Pancreas (tissue), 10 donors: Measurements from ENCODE around the gene PITPNC1. TPM values are rescaled to one million over a fixed set of nuclear protein-coding genes. Genes with fewer than 3 reads are reported as not detected.
"Not testable (repeated sequence)": the region's sequence is repeated elsewhere in the genome, so short reads cannot be mapped to it uniquely, and the experiment has no call there.

ENCODE experiments used
- ATAC-seq, 4 donors: fragments of 200-7000 bp; cut with Tn5 transposase; one replicate each; pipeline versions ENCODE4 v1.8.0 to v1.9.1; 2020; ENCODE audit warnings: mild to moderate bottlenecking in 4 of 4, moderate library complexity in 4 of 4
- DNase-seq, 6 donors: peaks; one replicate each; pipeline ENCODE4 v3.0.0-alpha.2; 2020
- FAIRE-seq: peaks from 2 replicates; lab custom pipeline; 2012; peaks lifted over from hg19 to GRCh38; lab: Jason Lieb, UNC
- H3K27ac ChIP-seq, 4 donors: fragments of 200-600 bp; sonication (generic); 1 replicate in 3 of 4; 2 replicates in 1 of 4; pipeline versions ENCODE4 v1.5.0 to v1.8.0; 2020
- H3K27me3 ChIP-seq, 4 donors: fragments of 200-600 bp; one replicate each; pipeline ENCODE4 v1.8.0; 2021
- H3K36me3 ChIP-seq, 3 donors: fragments of 200-600 bp; sonication (generic) in 1 of 3; one replicate each; pipeline versions ENCODE4 v1.5.0 to v1.8.0; 2020 to 2021
- H3K4me1 ChIP-seq, 3 donors: fragments of 200-600 bp; one replicate each; pipeline ENCODE4 v1.8.0; 2021
- H3K4me3 ChIP-seq, 4 donors: fragments of 200-600 bp; sonication (generic) in 2 of 4; one replicate each; pipeline versions ENCODE4 v1.5.0 to v1.8.0; 2020 to 2021
- H3K9me3 ChIP-seq, 4 donors: fragments of 200-600 bp; one replicate each; pipeline ENCODE4 v1.8.0; 2021
- CTCF ChIP-seq, 4 donors: fragments of 200-600 bp; sonication (generic) in 3 of 4; IDR thresholded peaks; one replicate each; pipeline versions ENCODE4 v1.5.0 to v1.8.0; 2021; ENCODE audit warnings: antibody characterized with exemption in 4 of 4
- WGBS, 2 donors: extraction: QIAGEN DNeasy Blood & Tissue Kit; methylation state at CpG; one replicate each; pipeline ENCODE4 v1.1.7; 2013; 5-methylcytosine and 5-hydroxymethylcytosine counted together
- intact Hi-C, 3 donors: fragments of 100-400 bp; cut with DNase I; formaldehyde crosslinking; loops; one replicate each; pipeline versions ENCODE4 v1.11.1 to v1.14.2; 2022
- polyA plus RNA-seq, 2 donors: library from polyadenylated mRNA; stranded (reverse); fragments of 200-250 nt; gene quantifications; one replicate each; pipeline ENCODE4 v1.2.3, GENCODE V29; 2013
- total RNA-seq, 6 donors: library from RNA; stranded (reverse); fragmentation: NEBNext Ultra II Directional in 4 of 6; extraction: Animal tissue kit (Norgen Biotek cat#: 25700) in 4 of 6; gene quantifications; one replicate each; pipeline versions ENCODE4 v1.2.1 to v1.2.4, GENCODE V29; 2021 to 2023
- donor health status: healthy with polysubstance abuse.
- donor health status: DM: no; HTN: no; CAD: no; lungs with moderate emphysema.
- donor health status: DM: no; HTN: no; CAD: no.
- donor health status: control.
- donor health status: control.
- donor health status: Bipolar disorder and iron deficiency.
- donor health status: DM: yes; HTN: yes; CAD: no.
- donor health status: DM: no; HTN: no; CAD: no.
- donor health status: DM: no; HTN: no; CAD: no.
- donor health status: DM: yes; HTN: yes; CAD: no.

PITPNC1 gene
- total and polyA plus RNA-seq, 8 donors, result 9.5 to 28.8 (median 24.4) TPM

DNA sequence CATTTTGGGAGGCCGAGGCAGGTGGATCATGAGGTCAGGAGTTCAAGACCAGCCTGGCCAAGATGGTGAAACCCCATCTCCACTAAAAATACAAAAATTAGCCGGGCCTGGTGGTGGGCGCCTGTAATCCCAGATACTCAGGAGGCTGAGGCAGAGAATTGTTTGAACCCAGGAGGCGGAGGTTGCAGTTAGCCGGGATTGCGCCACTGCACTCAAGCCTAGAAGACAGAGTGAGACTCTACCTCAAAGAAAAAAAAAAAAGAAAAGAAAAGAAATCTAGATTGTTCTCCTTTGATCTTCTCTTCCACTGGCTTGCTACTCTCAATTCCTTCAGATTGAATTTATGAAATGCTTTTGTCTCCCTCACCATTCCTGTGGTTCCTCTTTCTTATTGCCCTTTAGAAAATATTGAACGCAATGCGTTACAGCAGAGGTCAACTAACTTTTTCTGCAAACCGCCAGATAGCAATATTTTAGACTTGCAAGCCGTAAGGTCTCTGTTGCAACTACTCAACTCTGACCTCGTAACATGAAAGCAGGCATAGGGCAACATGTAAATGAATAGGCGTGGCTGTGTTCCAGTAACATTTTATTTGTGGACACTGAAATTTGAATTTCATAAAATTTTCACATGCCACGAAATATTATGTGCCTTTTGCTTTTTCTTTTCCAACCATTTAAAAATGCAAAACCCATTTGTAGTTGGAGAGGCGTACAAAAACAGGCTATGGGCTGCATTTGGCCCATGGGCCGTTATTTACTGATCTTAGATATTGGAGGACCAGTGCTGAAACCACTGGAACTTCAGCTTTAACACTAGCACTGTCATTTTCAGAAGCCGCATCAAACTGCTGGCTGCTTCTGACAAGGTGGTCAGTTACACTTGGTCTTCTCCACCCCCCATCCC is 24.8 kb downstream of the PITPNC1 start:
- Histone ChIP-seq H3K4me3 (no peak overlapping the region), H3K4me1 (peaks cover 0 to 8% (median 0%) of the 10 kb centered on the region in 3 donors), H3K27me3 (no peaks in the 10 kb centered on the region), H3K27ac (no peak overlapping the region), H3K36me3 (no peaks in the 10 kb centered on the region), H3K9me3 (no peaks in the 10 kb centered on the region)
- TF ChIP-seq CTCF (IDR thresholded peaks at IDR 0.05), result no peak
- ATAC-seq (peak in 1 of 4 donors; percentile 43), FAIRE-seq (no peak), DNase-seq (no peak)
- intact Hi-C loops, result no loop called here
- WGBS, 2 donors, result 94 to 97% methylated on average over 16 of the region's 16 CpGs

DNA sequence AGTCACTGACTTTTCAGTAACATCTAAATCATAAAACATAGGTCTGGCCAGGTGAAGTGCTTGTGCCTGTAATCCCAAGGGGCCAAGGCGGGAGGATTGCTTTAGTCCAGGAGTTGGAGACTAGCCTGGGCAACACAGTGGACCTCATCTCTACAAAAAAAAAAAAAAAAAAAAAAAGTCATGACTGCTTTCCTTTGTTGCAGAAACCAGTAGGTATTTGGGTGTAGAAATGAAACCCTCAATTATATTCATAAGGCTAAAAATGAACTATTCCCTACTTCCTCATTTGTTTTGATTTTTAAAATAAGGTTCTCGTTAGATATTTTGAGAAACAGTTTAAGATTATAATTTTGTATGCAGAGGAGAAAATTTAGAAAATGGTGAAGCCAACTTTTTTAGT is 26.0 kb downstream of the PITPNC1 start:
- no peaks in the 10 kb centered on the region for H3K9me3 ChIP-seq
- DNase-seq, result no peak
- H3K4me1 ChIP-seq, result peaks cover 0 to 8% (median 0%) of the 10 kb centered on the region in 3 donors
- intact Hi-C loops, result no loop called here
- WGBS, 2 donors, result 91 to 99% methylated on average over 2 of the region's 2 CpGs
- no peak overlapping the region for H3K4me3 ChIP-seq
- H3K27ac ChIP-seq, result no peak overlapping the region
- TF ChIP-seq CTCF (IDR thresholded peaks at IDR 0.05), result no peak
- FAIRE-seq, result no peak
- no peaks in the 10 kb centered on the region for H3K27me3 ChIP-seq
- H3K36me3 ChIP-seq, result no peaks in the 10 kb centered on the region
- no peak for ATAC-seq

DNA sequence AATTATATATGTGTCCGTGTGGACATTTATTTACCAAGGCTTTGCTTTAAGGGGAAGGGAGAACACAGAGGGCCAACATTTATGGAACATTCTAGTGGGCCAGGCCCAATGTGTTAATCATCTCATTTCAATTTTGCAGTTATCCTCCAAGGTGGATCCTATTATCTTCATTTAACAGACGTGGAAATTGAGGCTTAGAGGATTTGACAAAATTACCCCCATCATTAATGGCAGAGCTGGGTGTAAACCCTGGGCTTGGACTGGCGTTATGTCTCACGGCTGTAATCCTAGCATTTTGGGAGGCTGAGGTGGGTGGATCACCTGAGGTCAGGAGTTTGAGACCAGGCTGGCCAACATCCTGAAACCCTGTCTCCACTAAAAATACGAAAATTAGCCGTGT is 26.4 kb downstream of the PITPNC1 start:
- FAIRE-seq (no peak), DNase-seq (no peak), ATAC-seq (no peak)
- Histone ChIP-seq H3K27me3 (no peaks in the 10 kb centered on the region), H3K4me3 (no peak overlapping the region), H3K4me1 (peaks cover 0 to 8% (median 0%) of the 10 kb centered on the region in 3 donors), H3K9me3 (no peaks in the 10 kb centered on the region), H3K27ac (no peak overlapping the region), H3K36me3 (no peaks in the 10 kb centered on the region)
- WGBS, 2 donors, result 91 to 95% methylated on average over 6 of the region's 6 CpGs
- TF ChIP-seq CTCF (IDR thresholded peaks at IDR 0.05), result no peak
- intact Hi-C loops, result no loop called here

DNA sequence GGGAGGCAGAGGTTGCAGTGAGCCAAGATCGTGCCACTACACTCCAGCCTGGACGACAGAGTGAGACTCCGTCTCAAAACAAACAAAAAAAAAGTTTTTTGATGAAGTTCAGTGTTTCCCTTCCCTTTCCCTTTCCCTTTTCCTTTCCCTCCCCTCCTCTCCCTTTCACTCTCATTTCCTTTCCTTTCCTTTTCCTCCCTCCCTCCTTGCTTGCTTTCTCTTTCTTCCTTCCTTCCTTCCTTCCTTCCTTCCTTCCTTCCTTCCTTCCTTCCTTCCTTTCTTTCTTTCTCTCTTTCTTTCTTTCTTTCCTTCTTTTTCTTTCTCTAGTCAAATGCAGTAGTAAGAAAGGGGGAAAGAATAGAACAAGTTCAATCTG is 31.4 kb downstream of the PITPNC1 start:
- H3K9me3 ChIP-seq, H3K27me3 ChIP-seq, DNase-seq, H3K4me1 ChIP-seq, FAIRE-seq, H3K4me3 ChIP-seq, H3K36me3 ChIP-seq, ATAC-seq, intact Hi-C loops, H3K27ac ChIP-seq: not testable (repeated sequence)
- WGBS, 2 donors, result 63 to 74% methylated on average over 3 of the region's 3 CpGs

DNA sequence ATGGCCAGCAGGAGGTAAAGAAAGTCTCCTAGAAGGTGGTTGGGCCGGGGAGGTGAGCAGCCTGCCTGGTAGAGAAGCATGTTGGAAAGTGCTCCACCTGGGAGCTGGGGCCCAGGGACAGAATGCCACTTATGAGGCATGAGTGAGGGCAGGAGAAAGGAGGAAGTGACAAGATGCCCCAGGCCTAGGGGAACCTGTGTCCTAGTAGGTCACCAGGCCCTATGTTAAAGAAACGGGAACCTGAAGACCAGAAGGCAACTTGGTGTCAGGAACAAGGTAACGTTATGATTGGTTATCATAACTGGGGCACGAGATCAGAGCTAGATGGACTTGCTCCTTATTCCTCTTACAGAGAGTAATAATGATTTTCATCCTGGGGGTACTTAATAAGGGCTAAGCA is 34.3 kb downstream of the PITPNC1 start:
- ATAC-seq (peak in 1 of 4 donors; percentile 16), FAIRE-seq (no peak), DNase-seq (no peak)
- intact Hi-C loops, result no loop called here
- no peaks in the 10 kb centered on the region for H3K36me3 ChIP-seq
- no peak overlapping the region for H3K27ac ChIP-seq
- H3K4me1 ChIP-seq, result no peaks in the 10 kb centered on the region
- 91 to 93% methylated on average over 4 of the region's 4 CpGs for WGBS, 2 donors
- no peaks in the 10 kb centered on the region for H3K27me3 ChIP-seq
- no peak for TF ChIP-seq CTCF (IDR thresholded peaks at IDR 0.05)
- H3K9me3 ChIP-seq, result no peaks in the 10 kb centered on the region
- no peak overlapping the region for H3K4me3 ChIP-seq
